GM19324 (cell line): ENCODE measurements around the gene HDAC3.

ENCODE experiments used
- ATAC-seq: cut with Tn5 transposase; IDR thresholded peaks from one replicate; pipeline ENCODE4 v1.9.1; 2021; ENCODE audit warnings: mild to moderate bottlenecking, moderate library complexity; ENCODE audit not compliant: unreplicated experiment, low FRiP score

The HDAC3 gene

GRCh38 chr5:141608046-141608445 lies 28.6 kb downstream of the HDAC3 start:
- no peak for ATAC-seq

DNA sequence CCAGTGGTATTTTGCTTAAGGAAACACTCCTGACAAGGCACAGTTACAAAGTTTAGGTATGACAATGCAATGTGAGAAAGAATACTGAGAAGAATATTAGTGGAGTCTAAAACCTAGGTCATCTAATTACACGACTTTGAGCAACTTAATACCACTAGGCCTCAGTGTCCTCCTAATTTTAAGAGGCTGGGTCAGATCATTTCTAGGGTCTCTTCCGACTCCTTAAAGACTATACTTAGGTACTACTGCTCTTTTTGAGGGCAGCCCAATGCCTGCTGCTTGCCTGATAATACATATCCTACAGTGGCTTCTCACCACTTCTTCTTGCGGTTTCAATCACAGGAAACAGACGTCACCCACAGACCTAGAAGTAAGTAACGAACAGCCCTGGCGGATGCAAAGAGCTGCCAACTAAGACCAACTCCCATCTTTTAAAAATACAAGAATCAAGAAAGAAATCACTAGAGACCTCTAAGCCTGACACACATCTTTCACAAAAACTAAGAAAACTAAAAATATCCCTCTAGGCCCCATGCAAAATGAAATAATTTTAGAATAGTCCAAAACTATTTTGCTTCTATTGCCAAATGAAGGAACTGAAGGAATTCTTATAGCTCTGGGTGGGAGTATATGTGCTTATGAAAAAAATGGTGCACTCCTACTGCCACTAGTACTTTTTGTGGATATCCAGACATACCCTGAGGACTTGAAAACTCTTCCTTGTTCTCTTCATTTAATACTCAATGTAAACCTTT lies 30.9 kb downstream of the HDAC3 start:
- ATAC-seq, result peak; percentile 98

DNA sequence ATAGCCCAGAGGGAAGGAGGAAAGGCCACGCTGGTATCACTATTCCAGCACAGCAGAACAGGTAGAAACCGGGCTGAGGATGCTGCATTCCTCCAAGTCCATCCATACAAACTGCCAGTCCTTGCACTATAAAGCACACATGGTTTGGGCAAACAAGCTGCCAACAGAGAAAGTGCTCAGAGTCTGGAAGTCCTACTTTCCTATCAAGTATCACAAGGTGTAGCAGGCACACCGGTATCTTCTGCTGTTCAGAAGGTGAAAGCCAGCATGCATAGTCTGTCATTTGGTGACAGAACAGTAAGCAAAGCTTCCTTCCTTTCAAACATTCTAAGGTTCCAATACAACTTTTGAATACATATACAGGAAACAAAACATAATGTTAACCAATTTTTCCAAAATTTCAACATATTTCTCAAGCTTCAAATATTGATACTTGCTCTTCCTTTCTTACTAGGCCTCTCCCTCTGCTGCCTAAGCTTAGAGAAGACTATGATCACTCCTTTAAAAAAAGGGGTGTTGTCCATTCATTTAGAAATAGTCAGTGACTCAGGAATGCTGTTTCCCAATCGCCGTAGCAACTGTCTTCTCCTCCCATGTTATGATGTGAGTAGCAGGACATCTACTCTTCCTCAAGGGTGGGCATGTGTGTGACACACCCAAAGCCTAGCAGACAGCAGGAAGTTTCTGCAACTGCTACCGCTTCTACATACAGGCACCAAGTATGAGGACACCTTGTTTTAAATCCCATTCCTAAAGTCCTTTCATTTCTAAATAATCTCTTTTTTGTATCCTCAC lies 32.5 kb downstream of the HDAC3 start:
- ATAC-seq, result no peak

- ATAC-seq, result no peak
Measured at GRCh38 chr5:141602606-141603005, 34.0 kb downstream of the HDAC3 start.

GRCh38 chr5:141598391-141599345 lies 38.0 kb downstream of the HDAC3 start:
- no peak for ATAC-seq

DNA sequence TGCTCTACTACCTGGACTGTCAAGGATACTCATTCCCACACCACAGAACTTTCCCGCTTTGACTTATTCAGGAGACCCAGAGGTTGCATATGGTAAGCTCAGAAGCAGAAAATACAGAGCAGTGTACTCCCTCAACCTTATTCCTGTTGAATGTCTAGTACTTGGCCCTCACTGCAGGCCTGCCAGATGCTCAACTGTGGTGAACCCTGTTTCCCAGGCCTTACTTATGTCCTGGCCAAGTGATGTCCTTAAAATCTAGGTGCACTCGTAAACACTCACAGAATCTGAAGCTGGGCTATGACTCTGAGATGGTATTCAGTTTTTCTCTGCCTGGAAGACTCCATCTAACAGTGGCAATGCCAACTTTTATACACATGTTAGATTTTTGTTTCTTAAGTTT lies 38.8 kb downstream of the HDAC3 start:
- ATAC-seq, result no peak

DNA sequence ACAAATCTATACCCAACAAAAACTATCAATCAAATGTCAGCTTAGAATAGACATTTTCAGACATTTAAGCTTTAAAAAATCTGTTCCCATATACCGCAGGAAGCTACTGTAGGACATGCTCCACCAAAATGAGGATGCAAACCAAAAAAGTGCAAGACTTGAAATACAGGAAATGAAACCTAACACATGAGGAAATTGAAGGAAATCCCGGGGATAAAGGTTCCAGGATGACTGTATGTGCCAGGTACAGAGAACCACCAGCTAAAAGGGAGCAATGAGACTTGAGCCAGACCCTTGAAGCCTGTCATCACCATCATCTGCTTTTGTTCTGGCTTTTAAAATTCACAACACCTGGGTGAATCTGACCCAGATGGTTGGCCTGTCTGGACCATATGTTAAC lies 39.3 kb downstream of the HDAC3 start:
- no peak for ATAC-seq

DNA sequence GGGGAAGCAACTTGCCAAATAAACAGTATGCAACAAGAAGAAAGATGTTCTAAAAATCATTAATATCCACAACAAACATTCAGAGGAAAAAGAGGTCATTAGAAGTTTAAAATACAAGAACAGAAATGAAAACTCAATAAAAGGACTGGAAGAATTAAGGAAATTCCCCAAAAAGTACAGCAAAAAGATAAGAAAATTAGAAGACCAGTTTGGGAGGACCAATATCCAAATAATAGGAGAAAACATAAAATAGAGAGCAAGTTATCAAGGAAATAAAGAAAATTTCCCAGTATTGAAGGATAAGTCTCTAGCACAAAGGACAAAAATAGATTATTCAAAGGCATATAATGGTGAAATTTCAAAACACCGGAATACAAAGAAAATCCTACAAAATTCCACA lies 39.8 kb downstream of the HDAC3 start:
- no peak for ATAC-seq

GRCh38 chr5:141590127-141590526 lies 46.5 kb downstream of the HDAC3 start:
- no peak for ATAC-seq

DNA sequence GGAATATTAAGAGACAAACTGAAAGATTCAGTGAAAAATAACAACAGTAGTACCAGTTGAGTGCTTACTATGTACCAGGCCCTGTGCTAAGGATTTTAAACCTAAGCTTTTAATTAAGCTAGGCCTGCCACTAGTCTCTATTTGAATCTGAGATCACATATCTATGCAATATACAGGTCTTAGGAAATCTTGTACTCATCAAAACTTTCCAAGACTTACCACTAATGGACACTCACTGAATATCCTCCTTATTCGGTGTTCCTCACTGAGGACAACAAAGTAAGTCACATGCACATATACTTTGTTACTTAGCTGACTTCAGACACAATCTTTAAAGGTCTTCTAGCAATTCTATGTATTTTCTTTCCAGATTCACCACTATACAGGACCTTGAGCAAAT lies 50.4 kb downstream of the HDAC3 start:
- ATAC-seq, result no peak

GRCh38 chr5:141585594-141585993 lies 51.1 kb downstream of the HDAC3 start:
- ATAC-seq, result no peak

DNA sequence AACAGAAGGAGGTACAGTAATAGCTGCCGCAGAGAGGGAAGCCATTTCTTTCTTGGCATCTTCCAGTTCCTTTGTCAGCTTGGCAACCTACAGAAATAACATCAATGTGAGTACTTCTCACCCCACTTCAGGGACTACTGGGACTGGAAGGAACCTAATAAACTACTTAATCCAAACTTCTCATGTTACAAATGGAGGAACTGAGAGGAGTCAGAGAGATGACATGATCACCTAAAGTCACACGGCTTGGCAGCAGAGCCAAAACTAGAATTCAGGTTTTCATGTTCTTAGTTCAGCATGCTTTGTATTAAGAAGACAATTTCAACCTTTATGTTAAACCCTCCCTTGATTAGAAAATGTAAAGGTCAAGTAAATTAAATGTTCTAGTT lies 62.5 kb downstream of the HDAC3 start:
- ATAC-seq, result no peak

DNA sequence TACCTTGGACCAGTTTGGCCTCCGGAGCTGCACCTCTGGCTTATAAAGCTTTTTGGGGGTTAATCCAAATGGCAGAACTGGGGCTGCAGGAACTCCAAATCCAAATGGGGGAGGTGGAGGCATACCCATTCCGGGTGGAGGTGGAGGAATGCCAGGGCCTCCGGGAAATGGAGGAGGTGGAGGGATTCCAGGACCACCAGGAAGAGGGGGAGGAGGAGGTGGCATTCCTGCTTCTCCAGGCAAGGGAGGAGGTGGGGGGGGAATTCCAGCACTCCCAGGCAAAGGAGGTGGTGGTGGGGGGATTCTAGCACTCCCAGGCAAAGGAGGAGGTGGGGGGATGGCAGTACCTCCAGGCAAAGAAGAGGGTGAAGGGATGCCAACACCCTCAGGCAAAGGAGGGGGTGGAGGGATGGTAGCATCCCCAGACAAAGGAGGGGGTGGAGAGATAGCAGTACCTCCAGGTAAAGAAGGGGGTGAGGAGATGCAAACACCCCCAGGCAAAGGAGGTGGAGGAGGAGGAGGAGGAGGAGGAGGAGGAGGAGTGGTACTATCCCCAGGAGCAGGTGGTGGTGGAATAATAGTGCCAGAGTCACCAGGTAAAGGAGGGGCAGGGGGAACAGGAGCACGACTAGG lies 63.0 kb downstream of the HDAC3 start:
- ATAC-seq, result no peak
